ENCODE measurements around the gene RPRD1A.
"Not testable (repeated sequence)": the region's sequence is repeated elsewhere in the genome, so short reads cannot be mapped to it uniquely, and the experiment has no call there.

The RPRD1A gene

GRCh38 chr18:36025025-36025424 is 42.3 kb downstream of the RPRD1A start:
- DNase-seq: no peak

DNA sequence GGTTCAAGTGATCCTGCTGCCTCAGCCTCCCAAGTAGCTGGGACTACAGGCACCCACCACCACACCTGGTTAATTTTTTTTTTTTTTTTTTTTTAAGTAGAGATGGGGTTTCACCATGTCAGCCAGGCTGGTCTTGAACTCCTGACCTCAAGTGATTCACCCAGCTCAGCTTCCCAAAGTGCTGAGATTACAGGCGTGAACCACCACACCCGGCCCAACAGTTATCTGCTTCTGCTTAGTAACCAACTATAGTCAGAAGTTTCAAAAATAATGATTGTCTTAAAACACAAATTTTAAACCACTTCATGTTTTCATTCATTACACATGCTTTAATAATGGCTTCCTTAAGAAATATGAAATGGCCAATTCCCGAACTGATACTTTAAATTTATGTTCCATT is 43.1 kb downstream of the RPRD1A start:
- not testable (repeated sequence) for DNase-seq

GRCh38 chr18:36023336-36023735 is 44.0 kb downstream of the RPRD1A start:
- no peak for DNase-seq

GRCh38 chr18:36020174-36020711 is 47.1 kb downstream of the RPRD1A start:
- no peak for DNase-seq

DNA sequence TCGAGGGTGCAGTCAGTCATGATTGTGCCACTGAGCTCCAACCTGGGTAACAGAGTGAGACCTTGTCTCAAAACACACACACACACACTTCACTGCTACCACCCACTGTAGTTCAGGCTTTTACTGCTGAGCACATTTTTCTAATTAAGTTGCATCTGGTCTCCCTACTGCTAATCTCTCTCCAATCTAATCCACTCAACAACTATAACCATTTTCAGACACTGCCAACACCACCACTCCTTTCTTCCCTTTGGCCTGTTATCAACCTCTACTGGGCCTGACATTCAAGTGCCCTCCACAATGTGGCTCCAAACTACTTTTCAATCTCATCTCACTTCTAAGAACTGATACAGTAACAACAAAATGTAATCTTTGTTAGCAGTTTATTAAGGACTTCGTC is 50.1 kb downstream of the RPRD1A start:
- no peak for DNase-seq

GRCh38 chr18:36015629-36016028 is 51.7 kb downstream of the RPRD1A start:
- DNase-seq: no peak

- DNase-seq: no peak
These were observed 54.5 kb downstream of the RPRD1A start for GRCh38 chr18:36012891-36013290.

GRCh38 chr18:36009214-36009613 is 58.1 kb downstream of the RPRD1A start:
- DNase-seq: no peak

DNA sequence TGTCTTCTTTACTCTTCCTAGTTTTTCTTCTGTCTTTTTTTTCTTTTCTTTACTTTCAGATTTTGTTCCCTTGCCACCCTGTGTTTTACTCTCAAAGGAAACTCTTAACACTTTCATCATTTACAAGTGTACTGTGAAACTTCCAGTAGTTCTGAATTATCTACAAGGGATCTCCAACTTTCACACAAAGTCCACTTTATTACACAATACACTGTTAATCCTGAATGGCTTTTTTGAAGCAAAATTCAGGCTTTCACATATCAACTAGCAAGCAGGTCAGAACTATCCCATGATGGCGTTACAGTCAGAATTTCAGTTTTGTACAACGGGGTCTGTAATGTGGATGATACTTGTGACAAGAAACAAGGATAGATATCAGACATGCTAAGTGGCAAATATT is 60.4 kb downstream of the RPRD1A start:
- DNase-seq: no peak

DNA sequence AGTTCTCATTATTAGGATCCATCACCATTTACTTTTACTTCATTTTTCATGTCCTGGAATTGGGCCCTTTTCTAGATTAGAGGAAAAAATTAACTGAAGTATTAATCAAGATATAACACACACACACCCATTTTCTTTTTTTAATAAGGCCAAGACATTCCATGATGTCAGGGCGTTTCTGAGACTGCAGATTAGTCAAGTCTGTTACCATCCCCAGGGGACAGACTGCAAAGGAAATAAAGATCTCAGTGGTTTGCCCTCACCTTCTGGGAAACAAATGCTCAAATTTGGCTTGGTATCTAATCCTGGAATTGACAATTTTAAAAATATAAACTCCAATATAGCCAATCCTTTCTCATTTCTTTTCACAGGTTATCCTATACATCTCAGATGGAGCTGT is 67.4 kb downstream of the RPRD1A start:
- no peak for DNase-seq

DNA sequence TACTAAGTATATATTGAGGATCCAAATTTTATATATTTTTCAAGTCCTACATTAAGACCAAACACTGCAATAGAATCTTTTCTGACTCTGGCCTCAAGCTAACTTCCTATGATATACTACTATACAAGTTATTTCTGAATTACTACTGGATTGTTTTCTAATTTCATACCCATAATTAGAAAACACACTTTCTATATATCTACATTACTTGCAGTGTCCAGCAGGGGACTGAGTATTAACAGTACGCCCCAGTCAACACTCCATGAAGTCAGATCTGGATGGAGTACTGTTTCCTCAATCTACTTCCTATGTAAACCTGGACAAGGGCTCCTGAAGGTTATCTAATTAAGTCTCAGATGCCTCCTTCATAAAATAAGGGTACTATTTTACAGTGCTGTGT is 68.4 kb downstream of the RPRD1A start:
- peak in 1 of 3 donors; percentile 1 for DNase-seq

GRCh38 chr18:35993013-35993412 is 74.3 kb downstream of the RPRD1A start:
- no peak for DNase-seq

GRCh38 chr18:35991696-35992095 is 75.7 kb downstream of the RPRD1A start:
- DNase-seq: no peak

DNA sequence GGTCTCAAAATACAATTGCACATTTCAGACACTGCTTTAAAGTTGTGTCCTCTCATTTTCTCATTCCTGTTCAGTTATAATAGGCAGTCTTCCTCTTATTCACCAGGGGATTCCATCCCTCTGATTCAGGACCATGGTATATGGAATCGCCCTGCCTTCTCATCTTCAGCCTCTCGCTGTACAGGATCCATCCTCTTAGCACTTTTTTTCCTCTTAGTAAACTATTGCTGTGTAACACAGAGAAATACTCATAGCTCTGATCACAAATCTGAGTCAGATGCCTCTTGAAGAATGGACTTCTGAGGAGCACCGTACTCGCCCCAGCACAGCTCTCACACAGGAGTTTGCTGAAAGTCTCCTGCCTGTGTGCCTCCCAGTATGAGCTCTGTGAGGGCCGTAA is 83.5 kb downstream of the RPRD1A start:
- no peak for DNase-seq

DNA sequence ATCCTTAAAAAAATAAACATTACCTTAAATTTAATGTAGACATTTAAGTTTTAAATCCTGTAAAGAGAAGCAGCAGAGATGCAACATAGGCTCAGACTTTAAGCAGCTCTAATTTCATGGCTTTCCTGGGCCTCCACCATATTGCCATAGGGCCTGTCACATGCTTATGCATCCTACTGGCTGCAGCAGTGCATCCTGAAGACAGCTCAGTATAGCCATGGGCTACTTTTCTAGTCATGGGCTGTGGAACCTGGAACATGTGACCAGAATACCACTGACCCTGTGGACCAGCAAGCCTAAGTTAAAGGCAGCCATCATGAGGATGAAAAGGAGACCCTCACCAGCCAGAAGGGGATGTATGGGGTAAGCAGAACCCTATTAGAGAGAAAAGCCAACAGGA is 84.2 kb downstream of the RPRD1A start:
- DNase-seq: no peak

- DNase-seq: no peak
These were observed 84.8 kb downstream of the RPRD1A start for GRCh38 chr18:35982409-35983114.

- DNase-seq: no peak
These were observed 88.2 kb downstream of the RPRD1A start for GRCh38 chr18:35979112-35979511.

GRCh38 chr18:35974181-35974580 is 93.2 kb downstream of the RPRD1A start:
- no peak for DNase-seq

GRCh38 chr18:35973650-35974049 is 93.7 kb downstream of the RPRD1A start:
- no peak for DNase-seq

DNA sequence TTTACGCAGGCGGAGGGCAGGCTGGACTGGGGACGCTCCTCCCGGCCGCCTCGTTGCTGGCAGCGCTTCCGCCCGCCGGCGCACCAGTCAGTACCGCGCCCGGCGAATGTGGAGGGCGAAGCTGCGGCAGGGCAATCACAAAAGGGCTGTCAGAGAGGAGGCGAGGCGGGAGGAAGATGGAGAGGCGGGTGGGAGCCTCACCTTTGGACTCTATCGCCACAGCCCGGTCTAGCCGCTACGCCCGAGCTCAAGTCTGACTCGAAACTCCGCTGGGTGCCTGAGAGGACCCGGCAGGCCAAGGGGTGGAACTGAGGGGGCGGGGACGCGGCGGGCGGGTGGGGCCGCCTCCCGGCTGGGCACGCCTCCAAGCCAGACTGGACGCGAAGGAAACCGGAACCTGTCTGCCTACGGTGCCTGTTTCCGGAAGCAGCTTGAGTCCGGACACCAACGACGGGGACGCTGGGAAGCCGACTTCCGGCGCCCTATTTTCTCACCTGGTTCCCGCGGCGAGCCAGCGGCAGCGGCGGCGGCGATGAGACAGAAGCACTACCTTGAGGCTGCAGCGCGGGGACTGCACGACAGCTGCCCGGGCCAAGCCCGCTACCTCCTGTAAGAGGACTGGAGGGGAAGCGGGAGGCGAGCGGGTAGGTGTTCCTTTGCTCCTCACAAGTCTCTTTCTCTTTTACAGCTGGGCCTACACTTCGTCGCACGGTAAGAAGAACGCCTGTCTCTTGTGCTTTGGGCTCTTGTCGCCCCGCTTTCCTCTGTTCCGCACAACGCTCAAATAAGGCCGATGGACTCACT is 95.0 kb downstream of the RPRD1A start, which contains the start of gene RMP24:
Gene RMP24 (plus strand): TSS at position 483 of the 804 bp plus-strand sequence.
- peak; percentile 95 to 97 (median 97) for DNase-seq

- DNase-seq: no peak
These were observed 95.6 kb downstream of the RPRD1A start for GRCh38 chr18:35971661-35972196.

- peak in 1 of 3 donors; percentile 5 for DNase-seq
These were observed 97.7 kb downstream of the RPRD1A start for GRCh38 chr18:35969676-35970075.

DNA sequence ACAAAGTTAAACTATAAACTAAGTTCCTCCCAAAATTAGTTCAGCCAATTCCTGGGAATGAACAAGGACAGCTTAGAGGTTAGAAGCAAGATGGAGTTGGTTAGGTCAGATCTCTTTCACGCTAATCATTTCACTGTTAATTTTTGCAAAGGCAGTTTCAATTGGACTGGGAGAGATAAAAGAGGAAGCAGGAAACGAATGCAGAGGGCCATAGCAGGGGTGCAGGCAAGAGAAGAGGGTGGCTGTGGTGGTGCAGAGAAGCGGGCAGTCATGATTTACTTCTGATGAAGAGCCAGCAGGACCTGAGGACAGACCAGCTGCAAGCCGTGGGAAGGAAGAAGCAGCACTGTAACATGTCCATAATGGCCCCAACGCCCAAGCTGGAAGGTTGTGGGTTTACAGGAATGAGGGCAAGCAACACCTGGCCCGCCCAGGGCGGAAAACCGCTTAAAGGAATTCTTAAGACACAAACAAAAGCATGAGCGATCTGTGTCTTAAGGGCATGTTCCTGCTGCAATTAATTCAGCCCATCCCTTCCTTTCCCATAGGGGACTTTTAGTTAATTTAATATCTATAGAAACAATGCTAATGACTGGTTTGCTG is 99.0 kb downstream of the RPRD1A start:
- no peak for DNase-seq

Data from suppressor macrophage treated with lipopolysaccharide for 1 hour (primary cell).